H1 (cell line): Measurements from ENCODE around the gene AGO3.

Experiments used
- CBX8 ChIP-seq: fragments of 300-800, 300-1000 bp; sonication (generic); IDR thresholded peaks from 2 replicates; pipeline ENCODE4 v1.7.1; 2016; ENCODE audit warnings: low read depth, low read length, borderline replicate concordance
- CREB1 ChIP-seq: IDR thresholded peaks from 2 replicates; pipeline ENCODE4 v1.6.1; 2012; ENCODE audit warnings: inconsistent platforms
- CTCF ChIP-seq, 3 experiments: IDR thresholded peaks; 1 replicate in 2 of 3; 2 replicates in 1 of 3; pipeline versions ENCODE4 v1.5.1 to v1.6.1; 2011; ENCODE audit warnings: low read length in 3 of 3, mild to moderate bottlenecking in 3 of 3, inconsistent platforms in 2 of 3, low read depth in 1 of 3, moderate library complexity in 1 of 3; ENCODE audit not compliant: insufficient read depth in 1 of 3; ENCODE audit errors: control extremely low read depth in 1 of 3
- POLR2A ChIP-seq, 2 experiments: IDR thresholded peaks; 1 replicate in 1 of 2; 2 replicates in 1 of 2; pipeline ENCODE4 v1.6.1; 2011; ENCODE audit warnings: low read depth in 2 of 2, low read length in 2 of 2, mild to moderate bottlenecking in 2 of 2; ENCODE audit errors: control extremely low read depth in 1 of 2
- RAD21 ChIP-seq, 2 experiments: IDR thresholded peaks in 1 of 2; conservative IDR thresholded peaks in 1 of 2; 2 replicates each; pipeline ENCODE4 v1.6.1; 2011; ENCODE audit warnings: low read depth in 2 of 2, low read length in 2 of 2, improper control_type of control experiment in 1 of 2, inconsistent platforms in 1 of 2, mild to moderate bottlenecking in 1 of 2, moderate library complexity in 1 of 2
- RNF2 ChIP-seq: fragments of 200-900, 300-1000 bp; sonication (generic); IDR thresholded peaks from 2 replicates; pipeline ENCODE4 v1.7.1; 2016; ENCODE audit warnings: borderline replicate concordance, low read depth, mild to moderate bottlenecking, antibody characterized with exemption, low read length; ENCODE audit not compliant: poor library complexity, severe bottlenecking; ENCODE audit errors: missing control alignments

- no peak for TF ChIP-seq CTCF (IDR thresholded peaks at IDR 0.05; ENCODE audit: control extremely low read depth in 1 of 3, insufficient read depth in 1 of 3, low read depth in 1 of 3, low read length in 3 of 3)
- no peak for TF ChIP-seq RNF2
- no peak for TF ChIP-seq POLR2A (IDR thresholded peaks at IDR 0.05; ENCODE audit: control extremely low read depth in 1 of 2, low read depth in 2 of 2, low read length in 2 of 2)
- no peak for TF ChIP-seq RAD21 (IDR thresholded peaks at IDR 0.05 in 1 of 2, conservative IDR thresholded peaks at IDR 0.05 in 1 of 2; ENCODE audit: low read depth in 2 of 2, low read length in 2 of 2)
- no peak for TF ChIP-seq CREB1
- no peak for TF ChIP-seq CBX8
Measured at GRCh38 chr1:36007741-36008140, 76.8 kb downstream of the AGO3 start.
